K562 (cell line): ENCODE data around the gene ZSCAN12. TPM values are rescaled to one million over a fixed set of nuclear protein-coding genes. Genes with fewer than 3 reads are reported as not detected.

Experiments
- ARID2 ChIP-seq: fragments of 450-650 bp; IDR thresholded peaks from 2 replicates; pipeline ENCODE4 v1.6.1; 2017; ENCODE audit warnings: antibody characterized with exemption, mild to moderate bottlenecking
- ARNT ChIP-seq, 2 experiments: fragments of 450-650 bp; IDR thresholded peaks; 2 replicates each; pipeline ENCODE4 v1.6.1; 2016; ENCODE audit warnings: mild to moderate bottlenecking in 1 of 2
- COPS2 ChIP-seq: fragments of 450-650 bp; conservative IDR thresholded peaks from 2 replicates; pipeline ENCODE4 v1.6.1; 2016; ENCODE audit warnings: mild to moderate bottlenecking, moderate library complexity
- FOXA1 ChIP-seq: fragments of 450-650 bp; IDR thresholded peaks from 2 replicates; pipeline ENCODE4 v1.6.1; 2016; ENCODE audit warnings: mild to moderate bottlenecking, borderline replicate concordance
- HNRNPH1 ChIP-seq: fragments of 200-400 bp; formaldehyde crosslinking; optimal IDR thresholded peaks from 2 replicates; pipeline ENCODE3; 2017; ENCODE audit warnings: low read depth, mild to moderate bottlenecking, low read length, moderate library complexity
- NR2C1 ChIP-seq, 2 experiments: fragments of 450-650 bp; IDR thresholded peaks; 2 replicates each; pipeline ENCODE4 v1.6.1; 2017; ENCODE audit warnings: mild to moderate bottlenecking in 2 of 2, antibody characterized with exemption in 1 of 2, inconsistent platforms in 1 of 2, missing compliant biosample characterization in 1 of 2, missing genetic modification characterization in 1 of 2
- PATZ1 ChIP-seq: fragments of 250-450 bp; sonication (Bioruptor Pico); IDR thresholded peaks from 2 replicates; pipeline ENCODE4 v1.5.0; 2020; ENCODE audit warnings: mild to moderate bottlenecking, borderline replicate concordance
- PRDM10 ChIP-seq: fragments of 450-650 bp; IDR thresholded peaks from 2 replicates; pipeline ENCODE4 v1.6.1; 2018; ENCODE audit not compliant: partially characterized antibody
- RBM14 ChIP-seq: fragments of 200-400 bp; formaldehyde crosslinking; IDR thresholded peaks from 2 replicates; pipeline ENCODE4 v1.6.1; 2018; ENCODE audit warnings: low read depth, mild to moderate bottlenecking, low read length, moderate library complexity, borderline replicate concordance; ENCODE audit not compliant: insufficient read depth
- USF1 ChIP-seq: sonication (generic); formaldehyde crosslinking; IDR thresholded peaks from 2 replicates; pipeline ENCODE4 v1.9.0; 2022; ENCODE audit warnings: mild to moderate bottlenecking, missing genetic modification reagents
- XRCC3 ChIP-seq: fragments of 450-650 bp; IDR thresholded peaks from 2 replicates; pipeline ENCODE4 v1.6.1; 2017; ENCODE audit warnings: mild to moderate bottlenecking, moderate library complexity
- ZBED1 ChIP-seq: IDR thresholded peaks from 2 replicates; pipeline ENCODE4 v1.6.1; 2014
- ZBTB33 ChIP-seq: sonication (generic); formaldehyde crosslinking; IDR thresholded peaks from 2 replicates; pipeline ENCODE4 v1.8.1; 2023; ENCODE audit warnings: mild to moderate bottlenecking, missing genetic modification reagents
- ZFP30 ChIP-seq: fragments of 250-450 bp; sonication (Bioruptor Pico); IDR thresholded peaks from 2 replicates; pipeline ENCODE4 v1.8.0; 2022; ENCODE audit warnings: moderate library complexity, mild to moderate bottlenecking, inconsistent platforms, borderline replicate concordance
- ZKSCAN1 ChIP-seq: fragments of 150-350 bp; IDR thresholded peaks from 2 replicates; pipeline ENCODE4 v1.6.1; 2016; ENCODE audit warnings: low read depth, low read length
- ZNF24 ChIP-seq: fragments of 450-650 bp; IDR thresholded peaks from 2 replicates; pipeline ENCODE4 v1.6.1; 2016
- ZNF668 ChIP-seq: fragments of 250-450 bp; sonication (Bioruptor Pico); IDR thresholded peaks from 2 replicates; pipeline ENCODE4 v1.8.0; 2022; ENCODE audit warnings: mild to moderate bottlenecking, inconsistent platforms
- ZNF766 ChIP-seq: fragments of 200-800 bp; sonication (Bioruptor generic); conservative IDR thresholded peaks from 2 replicates; pipeline ENCODE4 v1.6.1; 2016; ENCODE audit warnings: missing genetic modification characterization, missing compliant biosample characterization
- polyA plus RNA-seq, 8 experiments: library from polyadenylated mRNA; depleted of rRNA in 4 of 8; stranded (reverse) in 5 of 8; unstranded in 3 of 8; fragments of >200 nt; fragmentation: Nextera tagmentation in 2 of 8; fragmentation: Illumina TruSeq in 1 of 8; extraction: Ambion mirVana in 2 of 8; extraction: Trizol in 1 of 8; gene quantifications; 2 replicates each; pipeline versions ENCODE4 v1.2.1 to v1.2.3, GENCODE V29; 2011 to 2014; ENCODE audit warnings: inconsistent platforms in 1 of 8, missing spikeins in 1 of 8
- total RNA-seq, 7 experiments: library from RNA; depleted of rRNA in 6 of 7; stranded (reverse); fragments of >200 nt in 6 of 7; fragmentation: Illumina TruSeq in 2 of 7; extraction: Trizol in 2 of 7; gene quantifications; 2 replicates each; pipeline versions ENCODE4 v1.2.1 to v1.2.3, GENCODE V29; 2011 to 2021; ENCODE audit warnings: low replicate concordance in 1 of 7

ZSCAN12 gene
- total and polyA plus RNA-seq, 9 of the 15 experiments (the other 6 are each of a cell fraction or from before 2014, with no cell fraction given), result 2.5 to 19.6 (median 12.5) TPM

- TF ChIP-seq ZNF766 (CRISPR knock-in tag) (peak; percentile 70), NR2C1 (IDR thresholded peaks at IDR 0.05) (peak; percentile 58; the same call in 1 of the 2 replicates), NR2C1 (tag; IDR thresholded peaks at IDR 0.05) (peak; percentile 53), PRDM10 (peak; percentile 86), ZFP30 (CRISPR knock-in tag) (no peak), PATZ1 (no peak), HNRNPH1 (no peak), USF1 (CRISPR knock-in tag) (peak; percentile 50), ARNT (IDR thresholded peaks at IDR 0.05) (peak; percentile 87 to 91), COPS2 (no peak), XRCC3 (no peak), FOXA1 (no peak), ZKSCAN1 (no peak), ZBTB33 (CRISPR knock-in tag) (peak; percentile 46; the same call in 1 of the 2 replicates), ZNF24 (peak; percentile 65), RBM14 (no peak), ARID2 (peak; percentile 75; the same call in 1 of the 2 replicates), ZBED1 (peak; percentile 87), ZNF668 (no peak)
Observed at GRCh38 chr6:28349892-28350737, 49.4 kb downstream of the ZSCAN12 start, which contains the start of gene ZKSCAN3 (continued).
